ENCODE data around the gene RPL15. TPM values are rescaled to one million over a fixed set of nuclear protein-coding genes. Genes with fewer than 3 reads are reported as not detected.

RPL15 gene
- total RNA-seq, 4 donors from 2014 or later = 1,370 to 1,628 (median 1,557) TPM

- intact Hi-C loops (cut with DNase I; ENCODE audit: low total_unique reads) = loop anchor here (1.0 to 5.0 kb wide), 5 partner anchors 29 to 744 kb away; partner anchors contain the start of genes RPL15 and THRB
Observed at GRCh38 chr3:23945913-23946687, 29.2 kb downstream of the RPL15 start.

GRCh38 chr3:23948761-23949160 lies 31.8 kb downstream of the RPL15 start:
- Histone ChIP-seq H3K27me3 (no peaks in the 10 kb centered on the region), H3K4me3 (no peak overlapping the region), H3K9me3 (no peaks in the 10 kb centered on the region), H3K36me3 (no peaks in the 10 kb centered on the region), H3K27ac (peak overlapping the region; percentile 90 to 99 (median 95)), H3K4me1 (peaks cover 79 to 84% of the 10 kb centered on the region in 2 donors)
- in situ Hi-C loops (cut with MboI; ENCODE audit: low sequenced_read_pairs in 4 of 4) = no loop called here
- ATAC-seq (no peak), DNase-seq (no peak)
- intact Hi-C loops (cut with DNase I; ENCODE audit: low total_unique reads) = loop anchor here (5.0 kb wide), 2 partner anchors 194 to 544 kb away; partner anchors contain the start of gene THRB
- TF ChIP-seq POLR2A (IDR thresholded peaks at IDR 0.05) (no peak), CTCF (IDR thresholded peaks at IDR 0.05 in 4 of 5, conservative IDR thresholded peaks at IDR 0.05 in 1 of 5) (no peak)

More at GRCh38 chr3:23945913-23946687, 29.2 kb downstream of the RPL15 start:
- no peaks in the 10 kb centered on the region for H3K27me3 ChIP-seq
- TF ChIP-seq POLR2A (IDR thresholded peaks at IDR 0.05) (peak; percentile 92 to 97), CTCF (IDR thresholded peaks at IDR 0.05 in 4 of 5, conservative IDR thresholded peaks at IDR 0.05 in 1 of 5) (peak in 1 of 5 experiments; percentile 6)
- no peaks in the 10 kb centered on the region for H3K36me3 ChIP-seq
- DNase-seq (peak; percentile 95 to 98), ATAC-seq (peak; percentile 68)
- peak overlapping the region; percentile 90 to 99 (median 95) for H3K27ac ChIP-seq
- H3K9me3 ChIP-seq = no peaks in the 10 kb centered on the region
- in situ Hi-C loops (cut with MboI; ENCODE audit: low sequenced_read_pairs in 4 of 4) = no loop called here
- peak overlapping the region; percentile 67 to 91 (median 75) for H3K4me3 ChIP-seq
- H3K4me1 ChIP-seq = peaks cover 59 to 61% of the 10 kb centered on the region in 2 donors

- Histone ChIP-seq H3K4me1 (peaks cover 80 to 83% of the 10 kb centered on the region in 2 donors), H3K27me3 (no peaks in the 10 kb centered on the region), H3K4me3 (peak overlapping the region; percentile 17 to 37 (median 36)), H3K9me3 (no peaks in the 10 kb centered on the region), H3K27ac (peak overlapping the region; percentile 90 to 99 (median 95)), H3K36me3 (no peaks in the 10 kb centered on the region)
- intact Hi-C loops (cut with DNase I; ENCODE audit: low total_unique reads) = loop anchor here (5.0 kb wide), 2 partner anchors 193 to 543 kb away; partner anchors contain the start of gene THRB
- TF ChIP-seq CTCF (IDR thresholded peaks at IDR 0.05 in 4 of 5, conservative IDR thresholded peaks at IDR 0.05 in 1 of 5) (no peak), POLR2A (IDR thresholded peaks at IDR 0.05) (no peak)
- in situ Hi-C loops (cut with MboI; ENCODE audit: low sequenced_read_pairs in 4 of 4) = no loop called here
- ATAC-seq (no peak), DNase-seq (peak in 1 of 2 donors; percentile 69)
Observed at GRCh38 chr3:23949784-23950183, 32.9 kb downstream of the RPL15 start.

- in situ Hi-C loops (cut with MboI; ENCODE audit: low sequenced_read_pairs in 4 of 4) = no loop called here
- Histone ChIP-seq H3K9me3 (no peaks in the 10 kb centered on the region), H3K27ac (peak overlapping the region; percentile 90 to 99 (median 95)), H3K27me3 (no peaks in the 10 kb centered on the region), H3K4me3 (peak overlapping the region; percentile 17 to 37 (median 36)), H3K4me1 (peaks cover 83 to 87% of the 10 kb centered on the region in 2 donors), H3K36me3 (no peaks in the 10 kb centered on the region)
- TF ChIP-seq CTCF (IDR thresholded peaks at IDR 0.05 in 4 of 5, conservative IDR thresholded peaks at IDR 0.05 in 1 of 5) = no peak
- TF ChIP-seq POLR2A (IDR thresholded peaks at IDR 0.05) = no peak
- ATAC-seq (no peak), DNase-seq (no peak)
- intact Hi-C loops (cut with DNase I; ENCODE audit: low total_unique reads) = no loop called here
Observed at GRCh38 chr3:23950293-23950692, 33.4 kb downstream of the RPL15 start.
